NCI-H1436 treated with DMSO at 0.1 percent for 48 hours (cell line): ENCODE measurements around the gene GRK1.
"Not testable (repeated sequence)": the region's sequence is repeated elsewhere in the genome, so short reads cannot be mapped to it uniquely, and the experiment has no call there.

Source experiments
- DNase-seq: peaks from one replicate; lab custom pipeline; 2025; lab: John Stamatoyannopoulos, UW

GRK1 gene

DNA sequence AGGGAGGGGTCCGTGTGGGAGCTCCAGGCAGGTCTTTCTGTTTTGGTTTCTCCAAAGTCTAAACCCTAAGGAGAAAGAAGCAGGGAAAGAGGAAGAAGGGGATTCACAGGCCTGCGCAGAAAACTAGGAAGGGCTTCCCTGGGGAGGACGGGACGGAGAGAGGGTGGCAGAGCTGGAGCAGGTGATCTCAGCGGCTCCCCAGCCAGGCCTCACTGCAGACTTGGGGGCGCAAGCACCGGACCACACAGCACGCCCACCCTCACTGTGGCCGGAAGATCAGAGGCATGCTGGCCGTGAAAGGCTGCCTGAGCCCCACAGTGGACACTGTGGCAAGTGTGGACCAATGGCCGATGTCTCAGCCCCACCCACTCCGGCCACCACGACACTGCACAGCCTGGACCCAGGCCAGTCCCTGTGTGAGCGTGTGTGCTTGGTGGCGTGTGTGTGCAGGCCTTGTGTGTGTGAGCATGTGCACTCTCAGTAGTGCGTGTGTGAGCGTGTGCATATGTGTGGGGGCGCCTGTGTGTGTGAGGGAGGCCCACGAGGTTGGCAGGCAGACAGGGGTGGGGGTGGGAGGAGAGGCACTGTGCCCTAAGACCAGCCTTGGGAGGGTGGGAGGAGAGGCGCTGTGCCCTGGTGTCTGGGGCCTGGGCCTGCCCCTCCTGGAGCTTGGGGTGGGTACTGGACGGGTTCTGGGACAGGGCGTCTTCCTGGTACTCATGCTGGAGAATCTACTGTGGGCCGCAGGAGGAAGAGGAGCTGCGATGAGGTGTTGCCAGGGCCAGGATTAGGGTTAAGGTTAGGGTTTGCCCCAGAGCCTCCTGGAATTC lies 76.6 kb downstream of the GRK1 start:
- DNase-seq: no peak

DNA sequence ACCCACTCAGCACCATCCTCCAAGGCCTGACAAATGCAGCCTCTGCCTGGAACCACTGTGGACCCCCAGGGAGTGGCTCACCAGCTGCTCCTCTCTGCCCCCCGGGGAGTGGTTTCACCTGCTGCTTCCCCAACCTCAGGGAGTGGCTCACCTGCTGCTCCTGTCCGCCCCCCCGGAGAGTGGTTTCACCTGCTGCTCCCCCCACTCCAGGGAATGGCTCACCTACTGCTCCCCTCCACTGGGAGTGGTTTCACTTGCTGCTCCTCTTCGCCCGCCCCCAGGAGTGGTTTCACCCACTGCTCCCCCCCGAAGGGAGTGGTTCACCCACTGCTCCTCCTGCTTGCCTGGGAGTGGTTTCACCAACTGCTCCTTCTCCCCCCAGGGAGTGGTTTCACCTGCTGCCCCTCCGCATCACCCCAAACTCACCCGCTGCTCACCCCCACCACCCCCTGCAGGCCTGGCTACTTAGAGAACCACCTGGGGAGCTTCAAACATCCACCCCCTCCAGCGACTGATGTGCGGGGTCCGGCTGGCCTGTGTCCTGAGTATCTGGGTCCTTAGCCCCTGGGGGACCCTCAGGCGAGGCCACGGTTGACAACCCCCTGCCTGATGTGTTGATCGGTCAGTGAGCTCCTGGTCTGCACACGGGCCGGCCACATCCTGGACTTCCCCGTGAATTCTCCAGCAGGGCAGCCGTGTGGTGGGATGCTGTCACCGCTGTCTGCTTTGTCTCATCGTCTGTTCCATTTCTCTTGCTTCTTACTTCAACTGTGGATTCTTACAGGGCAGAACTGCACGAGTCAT lies 77.4 kb downstream of the GRK1 start:
- peak; percentile 59 for DNase-seq

DNA sequence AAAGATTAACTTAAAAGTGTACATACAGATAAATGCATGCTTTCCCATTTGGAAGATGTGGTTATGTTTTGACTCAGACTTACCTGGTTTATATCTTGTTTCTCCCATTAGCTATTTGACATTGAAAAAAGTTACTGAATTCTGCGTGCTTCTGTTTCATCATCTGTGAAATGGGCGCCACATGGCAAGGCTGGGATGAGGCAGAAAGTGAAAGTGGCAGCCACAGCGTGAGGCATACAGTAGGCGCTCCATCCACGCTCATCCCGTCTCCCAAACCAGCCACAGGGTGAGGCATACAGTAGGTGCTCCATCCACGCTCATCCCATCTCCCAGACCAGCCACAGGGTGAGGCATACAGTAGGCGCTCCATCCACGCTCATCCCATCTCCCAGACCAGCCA lies 78.0 kb downstream of the GRK1 start:
- no peak for DNase-seq

DNA sequence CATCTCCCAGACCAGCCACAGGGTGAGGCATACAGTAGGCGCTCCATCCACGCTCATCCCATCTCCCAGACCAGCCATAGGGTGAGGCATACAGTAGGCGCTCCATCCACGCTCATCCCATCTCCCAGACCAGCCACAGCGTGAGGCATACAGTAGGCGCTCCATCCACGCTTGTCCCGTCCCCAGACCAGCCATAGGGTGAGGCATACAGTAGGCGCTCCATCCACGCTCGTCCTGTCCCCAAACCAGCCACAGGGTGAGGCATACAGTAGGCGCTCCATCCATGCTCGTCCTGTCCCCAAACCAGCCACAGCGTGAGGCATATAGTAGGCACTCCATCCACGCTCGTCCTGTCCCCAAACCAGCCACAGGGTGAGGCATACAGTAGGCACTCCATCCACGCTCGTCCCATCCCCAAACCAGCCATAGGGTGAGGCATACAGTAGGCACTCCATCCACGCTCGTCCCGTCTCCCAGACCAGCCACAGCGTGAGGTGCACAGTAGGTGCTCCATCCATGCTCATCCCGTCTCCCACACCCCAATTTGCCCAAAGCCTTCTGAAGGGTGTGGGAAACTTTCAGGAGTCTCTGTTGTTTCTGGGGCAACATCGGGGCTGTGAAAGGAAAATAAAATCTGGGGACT lies 78.6 kb downstream of the GRK1 start:
- not testable (repeated sequence) for DNase-seq

DNA sequence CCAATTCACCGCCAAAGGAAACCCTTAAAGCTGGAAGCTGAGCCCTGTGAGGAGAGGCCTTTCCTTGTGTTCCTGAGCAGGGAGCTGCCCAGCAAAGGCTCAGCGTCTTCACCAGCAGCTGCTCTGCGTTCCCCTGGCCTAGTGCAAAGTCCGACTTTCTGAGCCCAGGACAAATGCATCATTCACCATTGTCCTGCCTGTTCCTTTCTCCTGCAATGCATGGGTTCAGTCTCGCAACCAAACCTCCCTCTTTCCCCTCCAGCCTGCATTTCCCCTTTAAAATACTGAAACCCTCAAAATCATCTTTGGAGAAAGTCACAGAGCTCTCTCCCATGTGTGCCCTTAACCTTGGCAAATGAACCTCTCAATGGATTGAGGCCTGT lies 79.1 kb downstream of the GRK1 start:
- no peak for DNase-seq

DNA sequence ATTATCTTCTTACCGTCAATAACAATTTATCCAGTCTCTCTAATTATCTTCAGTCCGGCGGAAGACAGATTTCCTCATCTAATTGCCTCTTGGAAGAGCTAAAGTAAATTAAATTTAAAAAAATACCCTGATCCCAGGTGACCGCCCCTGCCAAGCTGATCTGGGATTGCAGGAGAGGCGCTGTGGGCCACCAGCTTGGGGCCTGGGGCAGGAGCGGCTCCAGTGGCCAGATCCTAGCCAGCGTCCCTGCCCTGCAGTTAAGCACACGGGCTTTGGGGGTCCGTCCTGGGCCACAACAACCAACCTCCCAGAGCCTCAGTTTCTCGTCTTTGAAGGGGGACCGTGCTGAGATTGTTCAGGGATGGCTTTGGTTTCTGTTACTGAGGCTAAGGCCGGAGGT lies 79.7 kb downstream of the GRK1 start:
- no peak for DNase-seq

DNA sequence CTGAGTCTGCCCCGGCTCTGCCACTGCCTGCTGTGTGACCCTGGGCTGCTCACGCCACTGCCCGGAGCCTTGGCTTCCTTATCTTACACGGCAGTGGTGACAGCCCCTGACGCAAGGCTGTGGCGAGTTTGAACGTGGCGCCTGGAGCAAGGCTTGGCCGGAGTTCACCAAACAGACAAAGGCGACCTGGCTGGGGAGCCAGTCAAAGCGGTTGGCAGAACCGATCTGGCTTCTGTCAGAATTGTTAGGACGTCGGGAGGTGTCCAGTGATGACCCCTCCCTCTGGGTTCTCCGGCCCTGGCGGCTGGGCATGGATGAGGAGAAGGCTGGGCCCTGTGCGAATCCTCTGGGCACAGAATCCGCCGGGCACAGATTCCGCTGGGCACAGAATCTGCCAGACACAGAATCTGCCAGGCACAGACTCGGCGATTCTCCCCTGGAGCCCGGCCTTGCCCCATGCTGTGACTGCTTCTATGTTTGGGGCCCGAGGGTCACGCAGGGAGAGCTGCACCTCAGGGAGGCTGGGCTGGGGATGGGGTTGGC lies 80.3 kb downstream of the GRK1 start:
- no peak for DNase-seq

DNA sequence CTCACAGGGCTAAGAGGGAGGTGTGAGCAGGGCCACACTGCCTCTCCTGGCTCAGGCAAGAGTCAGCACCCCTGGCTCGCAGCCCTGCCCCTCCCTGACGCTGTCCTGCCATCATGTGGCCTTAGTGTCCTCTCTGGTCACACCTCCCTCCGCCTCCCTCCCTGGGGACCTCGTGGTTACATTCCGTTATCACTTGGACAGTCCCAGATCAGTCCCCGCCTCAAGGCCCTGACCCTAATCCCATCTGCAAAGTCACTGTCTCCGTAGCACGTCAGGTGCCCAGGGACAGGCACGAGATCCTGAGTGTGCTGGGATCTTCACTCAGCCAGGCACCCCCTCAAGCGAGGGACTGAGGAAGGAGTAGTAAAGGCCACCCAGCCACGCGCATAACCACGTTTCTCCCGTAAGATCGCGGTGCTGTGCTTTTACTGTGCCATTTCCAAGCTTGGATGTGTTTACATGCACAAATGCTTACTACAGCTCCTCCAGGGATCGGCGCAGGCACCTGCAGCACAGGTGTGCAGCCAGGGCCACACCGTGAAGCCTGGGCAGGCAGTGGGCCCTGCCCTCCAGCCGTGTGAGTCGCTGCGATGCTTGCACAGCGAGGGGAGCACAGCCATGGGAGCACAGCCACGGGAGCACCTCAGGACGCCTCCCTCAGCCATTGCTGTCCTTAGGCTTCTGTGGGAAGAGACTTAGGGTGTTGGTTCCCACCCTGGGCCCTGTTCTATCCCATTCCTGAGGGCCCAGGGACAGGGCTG lies 81.3 kb downstream of the GRK1 start:
- DNase-seq: no peak

DNA sequence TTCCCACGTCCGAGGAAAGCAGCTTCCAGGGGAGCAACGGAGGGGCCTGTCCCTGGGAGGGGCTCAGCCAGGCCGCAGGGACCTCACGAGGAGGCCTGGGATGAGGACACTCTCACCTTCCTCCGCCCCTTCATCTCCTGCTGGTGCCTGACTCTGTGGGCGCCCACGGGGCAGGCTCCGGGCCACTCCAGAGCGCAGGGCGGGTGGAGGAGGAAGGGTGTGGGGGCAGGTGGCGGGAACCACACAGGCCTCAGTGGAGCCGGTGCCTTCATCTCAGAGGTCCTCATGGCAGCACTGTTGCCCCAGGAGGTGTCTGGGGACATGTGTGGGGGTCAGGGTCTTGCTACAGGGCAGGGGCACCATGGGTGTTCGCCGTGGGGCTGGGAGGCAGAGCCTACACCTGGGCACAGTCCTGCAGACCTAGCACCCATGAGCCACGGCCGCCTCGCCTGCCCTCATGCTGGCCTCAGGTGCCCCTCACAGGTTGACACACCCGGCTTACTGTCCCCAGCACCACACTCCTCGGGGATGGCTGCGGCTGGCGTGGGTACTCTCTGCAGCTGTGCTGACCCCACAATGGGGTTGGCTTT lies 81.9 kb downstream of the GRK1 start:
- DNase-seq: no peak

DNA sequence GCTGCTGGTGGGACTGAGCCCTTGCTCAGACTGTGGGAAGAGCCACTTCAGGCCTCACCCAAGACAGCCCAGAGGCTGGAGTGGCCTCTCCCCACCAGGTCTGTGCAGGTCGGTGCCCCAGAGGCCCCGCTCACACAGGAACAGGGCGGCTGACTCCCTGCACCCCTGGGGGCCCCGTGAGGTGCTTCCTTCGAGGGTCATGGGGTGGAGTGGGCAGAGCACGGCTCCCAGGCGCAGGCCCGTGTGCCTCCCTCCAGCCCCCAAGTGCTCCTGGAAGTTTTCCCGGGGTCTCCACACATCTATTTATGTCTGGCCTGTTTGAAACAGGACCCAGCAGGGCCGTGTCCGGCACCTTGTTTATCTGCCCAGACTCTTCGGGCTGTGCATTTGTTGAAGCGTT lies 82.5 kb downstream of the GRK1 start:
- no peak for DNase-seq

DNA sequence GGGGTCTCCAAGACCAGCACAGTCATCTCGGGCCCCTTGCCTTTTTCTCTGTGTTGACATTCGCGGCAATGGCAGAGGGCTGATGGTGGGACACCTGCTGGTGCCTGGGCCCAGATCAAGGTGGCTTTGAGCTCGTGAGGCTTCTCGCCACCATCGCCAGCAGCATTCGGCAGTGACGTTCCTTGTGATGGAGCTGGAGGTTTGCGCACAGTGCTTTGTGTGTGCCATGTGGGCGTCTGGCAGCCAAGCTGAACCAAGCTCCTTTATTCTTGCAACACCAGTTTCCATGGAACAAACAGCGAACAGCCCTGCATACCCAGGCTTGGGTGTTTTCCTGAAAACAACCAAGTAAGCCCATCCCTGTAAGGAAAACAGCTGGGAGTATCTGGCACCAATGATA lies 82.9 kb downstream of the GRK1 start:
- DNase-seq: no peak

DNA sequence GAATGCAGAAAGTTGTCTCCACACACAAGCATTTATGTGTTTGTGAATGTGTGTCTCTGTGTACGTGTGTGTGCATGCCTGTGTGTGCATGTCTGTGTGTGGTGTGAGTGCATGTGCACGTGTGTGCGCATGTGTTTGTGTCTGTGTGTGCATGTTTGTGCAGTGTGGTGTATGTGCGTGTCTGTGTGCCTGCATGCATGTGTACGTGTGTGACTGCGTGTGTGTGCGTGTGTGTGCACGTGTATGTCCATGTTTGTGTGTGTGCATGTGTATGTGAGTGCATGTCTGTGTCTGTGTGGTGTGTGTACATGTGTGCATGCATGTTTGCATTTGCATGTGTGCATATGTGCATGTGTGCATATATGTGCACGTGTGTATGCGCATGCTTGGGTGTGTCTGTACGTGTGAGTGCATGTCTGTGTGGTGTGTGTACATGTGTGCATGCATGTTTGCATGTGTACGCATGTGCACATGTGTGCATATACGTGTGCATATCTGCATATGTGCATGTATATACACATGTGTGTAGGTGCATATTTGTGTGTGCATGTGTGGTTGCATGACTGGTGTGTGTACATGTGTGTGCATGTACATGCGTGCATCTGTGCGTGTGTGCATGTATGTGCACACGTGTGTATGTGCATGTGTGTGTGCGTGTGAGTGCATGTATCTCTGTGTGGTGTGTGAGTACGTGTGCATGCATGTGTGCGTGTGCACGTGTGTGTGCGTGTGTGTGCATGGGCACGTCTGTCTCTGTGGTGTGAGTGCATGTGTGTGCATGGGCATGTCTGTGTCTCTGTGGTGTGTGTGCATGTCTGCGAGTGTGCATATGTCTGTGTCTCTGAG lies 83.8 kb downstream of the GRK1 start:
- DNase-seq: no peak

DNA sequence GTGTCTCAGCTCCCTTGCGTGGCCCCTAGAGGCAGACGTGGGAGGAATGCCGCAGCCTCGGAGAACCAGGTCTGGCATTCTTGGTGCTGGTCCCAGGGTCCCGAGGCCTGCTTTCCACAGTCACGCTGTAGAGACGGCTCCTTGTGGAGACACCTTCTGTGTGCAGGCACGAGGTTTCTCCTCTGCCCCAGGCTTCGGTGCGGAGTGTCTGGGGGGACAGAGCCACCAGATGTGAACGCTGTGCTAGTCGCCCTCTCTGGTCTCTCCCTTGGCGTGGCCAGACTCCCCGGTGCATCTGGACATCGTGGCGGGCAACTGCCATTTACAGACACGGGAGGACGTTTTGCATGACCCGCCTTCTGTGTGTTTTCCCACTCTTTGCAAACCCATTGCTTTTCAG lies 84.5 kb downstream of the GRK1 start:
- DNase-seq: no peak

DNA sequence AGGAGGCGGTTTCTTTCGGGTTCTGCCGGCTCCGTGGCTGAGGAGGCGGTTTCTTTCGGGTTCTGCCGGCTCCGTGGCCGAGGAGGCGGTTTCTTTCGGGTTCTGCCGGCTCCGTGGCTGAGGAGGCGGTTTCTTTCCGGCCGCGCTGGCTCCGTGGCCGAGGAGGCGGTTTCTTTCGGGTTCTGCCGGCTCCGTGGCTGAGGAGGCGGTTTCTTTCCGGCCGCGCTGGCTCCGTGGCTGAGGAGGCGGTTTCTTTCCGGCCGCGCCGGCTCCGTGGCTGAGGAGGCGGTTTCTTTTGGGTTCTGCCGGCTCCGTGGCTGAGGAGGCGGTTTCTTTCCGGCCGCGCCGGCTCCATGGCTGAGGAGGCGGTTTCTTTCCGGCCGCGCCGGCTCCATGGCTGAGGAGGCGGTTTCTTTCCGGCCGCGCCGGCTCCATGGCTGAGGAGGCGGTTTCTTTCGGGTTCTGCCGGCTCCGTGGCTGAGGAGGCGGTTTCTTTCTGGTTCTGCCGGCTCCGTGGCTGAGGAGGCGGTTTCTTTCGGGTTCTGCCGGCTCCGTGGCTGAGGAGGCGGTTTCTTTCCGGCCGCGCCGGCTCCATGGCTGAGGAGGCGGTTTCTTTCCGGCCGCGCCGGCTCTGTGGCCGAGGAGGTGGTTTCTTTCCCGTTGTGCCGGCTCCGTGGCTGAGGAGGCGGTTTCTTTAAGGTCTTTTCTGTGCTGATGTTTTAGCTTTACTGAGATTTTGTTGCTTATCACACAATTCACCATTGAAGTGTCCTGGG lies 85.4 kb downstream of the GRK1 start:
- DNase-seq: not testable (repeated sequence)

DNA sequence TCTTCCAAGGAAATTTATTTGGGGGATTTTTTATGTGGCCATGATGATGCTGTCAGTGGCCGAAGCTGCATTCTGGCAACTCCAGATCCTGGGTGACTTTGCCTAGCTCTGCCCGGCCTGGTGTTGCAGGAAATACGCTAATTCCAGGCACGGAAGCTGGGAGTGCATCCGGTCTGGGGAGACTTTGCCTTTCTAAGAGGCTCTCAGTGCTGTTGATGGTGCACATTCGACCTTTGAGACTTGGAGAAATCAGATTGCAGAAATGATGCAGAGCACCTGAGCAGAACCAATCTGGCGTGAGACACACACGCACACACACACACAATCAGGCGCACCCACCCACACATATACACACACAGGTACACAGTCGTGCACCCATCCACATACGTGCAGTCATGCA lies 86.2 kb downstream of the GRK1 start:
- DNase-seq: no peak

DNA sequence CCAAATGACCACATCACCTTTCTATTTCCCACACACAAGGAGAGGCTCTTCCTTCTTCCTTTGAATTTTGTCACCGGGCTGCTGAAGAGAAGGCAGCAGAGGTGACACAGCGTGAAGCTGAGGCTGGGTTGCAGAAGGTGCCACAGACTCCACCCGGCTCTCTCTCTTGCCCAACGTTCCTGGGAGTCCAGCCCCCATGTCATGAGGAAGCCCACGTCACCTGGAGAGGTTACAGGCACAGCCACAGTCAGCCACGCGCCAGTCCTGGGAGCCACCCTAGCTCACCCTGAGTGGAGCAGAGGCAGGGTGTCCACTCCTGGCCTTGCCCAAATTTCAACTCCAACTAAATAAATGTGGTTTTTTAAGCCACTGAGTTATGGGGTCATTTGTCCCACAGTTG lies 87.2 kb downstream of the GRK1 start:
- DNase-seq: no peak

DNA sequence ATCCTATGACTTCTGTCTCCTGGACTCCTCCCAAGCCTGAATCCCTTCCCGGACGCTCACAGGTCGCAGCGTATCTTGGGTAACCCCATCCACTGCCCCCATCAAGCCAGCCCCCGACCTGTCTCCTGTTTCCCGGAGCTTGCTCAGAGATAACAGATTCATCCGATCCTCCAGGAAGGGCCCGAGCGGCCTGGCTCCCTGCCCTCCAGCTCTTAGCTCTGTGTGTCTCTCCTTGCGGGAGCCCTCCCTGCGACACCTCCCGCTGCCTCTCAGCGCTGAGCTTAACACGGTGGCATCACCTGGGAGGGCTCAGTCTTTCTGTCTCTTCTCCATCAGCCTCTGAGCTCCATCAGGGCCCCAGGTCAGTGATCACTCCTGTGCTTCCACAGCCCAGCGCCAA lies 87.7 kb downstream of the GRK1 start:
- no peak for DNase-seq

DNA sequence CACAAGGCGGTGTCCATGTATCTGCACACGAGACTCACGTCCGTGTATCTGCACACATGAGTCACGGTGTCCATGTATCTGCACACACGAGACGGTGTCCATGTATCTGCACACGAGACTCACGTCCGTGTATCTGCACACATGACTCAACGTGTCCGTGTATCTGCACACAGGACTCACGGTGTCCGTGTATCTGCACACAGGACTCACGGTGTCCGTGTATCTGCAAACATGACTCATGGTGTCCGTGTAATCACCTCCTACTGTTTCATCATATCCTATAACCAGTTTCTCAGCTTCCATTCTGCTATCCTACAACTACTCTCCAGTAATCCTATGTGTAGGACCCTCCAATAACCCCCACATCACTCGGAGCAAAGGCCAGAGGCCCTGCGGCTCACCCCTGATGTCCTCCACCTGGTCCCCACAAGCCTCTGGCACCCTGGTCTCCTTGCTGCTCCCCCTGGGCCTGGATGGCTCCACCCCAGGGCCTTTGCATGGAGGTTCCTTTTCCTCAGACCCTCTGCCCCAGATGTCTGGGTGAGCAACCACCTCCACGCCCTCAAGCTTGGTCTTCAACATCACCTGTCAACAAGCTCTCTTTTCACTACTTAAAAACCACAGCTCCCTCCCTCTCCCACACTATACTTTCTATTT lies 89.5 kb downstream of the GRK1 start:
- DNase-seq: no peak
